SK-N-SH (cell line): ENCODE measurements around the gene COMMD6.

ENCODE experiments used
- CHD2 ChIP-seq: fragments of 150-350 bp; IDR thresholded peaks from 2 replicates; pipeline ENCODE4 v1.6.1; 2018; ENCODE audit warnings: low read length; ENCODE audit not compliant: partially characterized antibody
- CTCF ChIP-seq: fragments of 200-600 bp; sonication (generic); IDR thresholded peaks from 2 replicates; pipeline ENCODE4 v1.6.1; 2017; ENCODE audit warnings: antibody characterized with exemption, mild to moderate bottlenecking, moderate library complexity
- ELF1 ChIP-seq: IDR thresholded peaks from 2 replicates; pipeline ENCODE4 v1.4.0; 2012
- EP300 ChIP-seq, 2 experiments: IDR thresholded peaks; 2 replicates each; pipeline versions ENCODE4 v1.4.0 to v1.6.1; 2012; ENCODE audit warnings: borderline replicate concordance in 1 of 2, low read depth in 1 of 2, low read length in 1 of 2
- FOXJ3 ChIP-seq: sonication (generic); formaldehyde crosslinking; IDR thresholded peaks from 2 replicates; pipeline ENCODE4 v1.5.1; 2020; ENCODE audit warnings: mild to moderate bottlenecking, missing genetic modification reagents
- MAX ChIP-seq: IDR thresholded peaks from 2 replicates; pipeline ENCODE4 v1.4.0; 2012; ENCODE audit warnings: low read depth
- RAD21 ChIP-seq: IDR thresholded peaks from 2 replicates; pipeline ENCODE4 v1.6.1; 2012; ENCODE audit warnings: mild to moderate bottlenecking, low read length
- RFX5 ChIP-seq: IDR thresholded peaks from 2 replicates; pipeline ENCODE4 v1.6.1; 2012; ENCODE audit warnings: mild to moderate bottlenecking, improper control_type of control experiment, low read length

- TF ChIP-seq CTCF: no peak
- TF ChIP-seq RFX5: no peak
- TF ChIP-seq MAX: no peak
- no peak for TF ChIP-seq RAD21
- no peak for TF ChIP-seq CHD2
- TF ChIP-seq EP300 (IDR thresholded peaks at IDR 0.05; ENCODE audit: borderline replicate concordance in 1 of 2, low read depth in 1 of 2, low read length in 1 of 2): no peak
- no peak for TF ChIP-seq ELF1
- no peak for TF ChIP-seq FOXJ3 (CRISPR knock-in tag)
These were observed 18.2 kb upstream of the COMMD6 start for GRCh38 chr13:75555836-75556235.
